Natural killer cell (primary cell): ENCODE data around the gene CABP1. TPM values are rescaled to one million over a fixed set of nuclear protein-coding genes. Genes with fewer than 3 reads are reported as not detected.
"Not testable (repeated sequence)": the region's sequence is repeated elsewhere in the genome, so short reads cannot be mapped to it uniquely, and the experiment has no call there.

ENCODE experiments used
- ATAC-seq, 3 donors: fragments of 150-1000 bp in 2 of 3; fragments of 200-7000 bp in 1 of 3; cut with Tn5 transposase; 1 replicate in 1 of 3; 2 replicates in 2 of 3; pipeline ENCODE4 v1.10.0; 2021; ENCODE audit warnings: mild to moderate bottlenecking in 2 of 3, moderate library complexity in 2 of 3
- DNase-seq, 2 donors: peaks; one replicate each; pipeline versions ENCODE4 v3.0.0 to v3.0.0-alpha.2; 2013 to 2021; ENCODE audit warnings: mixed read lengths in 1 of 2
- H3K27ac ChIP-seq: one replicate; pipeline ENCODE4 v1.5.1; 2013; ENCODE audit warnings: mild to moderate bottlenecking, low read length
- H3K27me3 ChIP-seq: one replicate; pipeline ENCODE4 v1.6.1; 2013; ENCODE audit warnings: low read length; ENCODE audit not compliant: control insufficient read depth, insufficient read depth
- H3K36me3 ChIP-seq: one replicate; pipeline ENCODE4 v1.6.1; 2013; ENCODE audit warnings: low read length; ENCODE audit not compliant: control insufficient read depth, insufficient read depth
- H3K4me1 ChIP-seq: one replicate; pipeline ENCODE4 v1.6.1; 2013; ENCODE audit warnings: low read length; ENCODE audit not compliant: control insufficient read depth, insufficient read depth
- H3K4me3 ChIP-seq: one replicate; pipeline ENCODE4 v1.5.1; 2013; ENCODE audit warnings: low read length
- H3K9me3 ChIP-seq: one replicate; pipeline ENCODE4 v1.6.1; 2013; ENCODE audit warnings: low read length; ENCODE audit not compliant: control insufficient read depth, insufficient read depth
- H3K27ac Mint-ChIP-seq, 2 donors: one replicate each; pipeline ENCODE4 v1.8.0; 2022; ENCODE audit warnings: mild to moderate bottlenecking in 2 of 2, mixed read lengths in 2 of 2, moderate library complexity in 1 of 2
- H3K27me3 Mint-ChIP-seq, 2 donors: one replicate each; pipeline ENCODE4 v1.8.0; 2022; ENCODE audit warnings: low read depth in 2 of 2, mixed read lengths in 2 of 2
- H3K36me3 Mint-ChIP-seq: one replicate; pipeline ENCODE4 v1.8.0; 2022; ENCODE audit warnings: mixed read lengths
- H3K4me1 Mint-ChIP-seq, 2 donors: one replicate each; pipeline ENCODE4 v1.8.0; 2022; ENCODE audit warnings: mixed read lengths in 2 of 2
- H3K4me3 Mint-ChIP-seq: one replicate; pipeline ENCODE4 v1.8.0; 2022; ENCODE audit warnings: mild to moderate bottlenecking, moderate library complexity, mixed read lengths
- H3K9me3 Mint-ChIP-seq, 2 donors: one replicate each; pipeline ENCODE4 v1.8.0; 2022; ENCODE audit warnings: mixed read lengths in 2 of 2
- WGBS: methylation state at CpG from one replicate; pipeline ENCODE4 v1.1.7; 2013; ENCODE audit warnings: missing lambda C conversion rate; ENCODE audit not compliant: insufficient coverage; 5-methylcytosine and 5-hydroxymethylcytosine counted together
- intact Hi-C: fragments of 100-400 bp; cut with micrococcal nuclease; formaldehyde crosslinking; loops from one replicate; pipeline ENCODE4 v1.14.2; 2022
- total RNA-seq, 4 donors: library from RNA; stranded (reverse); fragments of 120-200 nt in 1 of 4; gene quantifications; one replicate each; pipeline versions ENCODE4 v1.2.3 to v1.2.4, GENCODE V29; 2013 to 2022
- TF ChIP-seq, protein P1 (sequence below): fragments of 200-600 bp; IDR thresholded peaks from one replicate; pipeline ENCODE4 v1.8.0; 2022; ENCODE audit warnings: antibody characterized with exemption

Gene CABP1
- total RNA-seq, 3 donors from 2014 or later (not counting 1 experiment from before 2014, with no cell fraction given), result not detected

DNA sequence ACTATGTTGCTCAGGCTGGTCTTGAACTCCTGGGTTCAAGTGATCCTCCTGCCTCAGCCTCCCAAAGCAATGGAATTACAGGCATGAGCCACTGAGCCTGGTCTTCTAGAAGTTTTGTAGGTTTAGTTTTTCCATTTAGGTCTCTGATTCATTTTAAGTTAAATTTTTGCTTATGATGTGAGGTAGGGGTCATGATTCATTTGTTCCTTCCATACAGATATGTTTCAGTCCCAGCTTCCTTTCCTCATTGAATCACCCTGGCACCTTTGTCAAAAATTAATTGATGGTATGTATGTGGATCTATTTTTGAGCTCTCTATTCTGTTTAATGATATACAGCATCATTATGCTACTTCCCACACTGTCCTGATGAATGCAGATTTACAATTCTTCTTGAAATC, 25.6 kb upstream of the CABP1 start:
- Mint-ChIP-seq H3K27me3 (peaks cover 21 to 45% of the 10 kb centered on the region in 2 donors), H3K4me1 (no peaks in the 10 kb centered on the region), H3K27ac (no peak overlapping the region), H3K36me3 (no peaks in the 10 kb centered on the region), H3K9me3 (no peaks in the 10 kb centered on the region), H3K4me3 (no peak overlapping the region)
- no peaks in the 10 kb centered on the region for H3K9me3 ChIP-seq
- H3K4me3 ChIP-seq, result no peak overlapping the region
- H3K27me3 ChIP-seq, result no peaks in the 10 kb centered on the region
- no peaks in the 10 kb centered on the region for H3K4me1 ChIP-seq
- ATAC-seq, result no peak
- no peak overlapping the region for H3K27ac ChIP-seq
- intact Hi-C loops, result no loop called here
- DNase-seq, result no peak
- H3K36me3 ChIP-seq, result no peaks in the 10 kb centered on the region
- TF ChIP-seq, protein P1, sequence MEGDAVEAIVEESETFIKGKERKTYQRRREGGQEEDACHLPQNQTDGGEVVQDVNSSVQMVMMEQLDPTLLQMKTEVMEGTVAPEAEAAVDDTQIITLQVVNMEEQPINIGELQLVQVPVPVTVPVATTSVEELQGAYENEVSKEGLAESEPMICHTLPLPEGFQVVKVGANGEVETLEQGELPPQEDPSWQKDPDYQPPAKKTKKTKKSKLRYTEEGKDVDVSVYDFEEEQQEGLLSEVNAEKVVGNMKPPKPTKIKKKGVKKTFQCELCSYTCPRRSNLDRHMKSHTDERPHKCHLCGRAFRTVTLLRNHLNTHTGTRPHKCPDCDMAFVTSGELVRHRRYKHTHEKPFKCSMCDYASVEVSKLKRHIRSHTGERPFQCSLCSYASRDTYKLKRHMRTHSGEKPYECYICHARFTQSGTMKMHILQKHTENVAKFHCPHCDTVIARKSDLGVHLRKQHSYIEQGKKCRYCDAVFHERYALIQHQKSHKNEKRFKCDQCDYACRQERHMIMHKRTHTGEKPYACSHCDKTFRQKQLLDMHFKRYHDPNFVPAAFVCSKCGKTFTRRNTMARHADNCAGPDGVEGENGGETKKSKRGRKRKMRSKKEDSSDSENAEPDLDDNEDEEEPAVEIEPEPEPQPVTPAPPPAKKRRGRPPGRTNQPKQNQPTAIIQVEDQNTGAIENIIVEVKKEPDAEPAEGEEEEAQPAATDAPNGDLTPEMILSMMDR, result no peak

GRCh38 chr12:120617193-120617592, 23.2 kb upstream of the CABP1 start:
- H3K9me3 ChIP-seq, intact Hi-C loops, H3K4me3 Mint-ChIP-seq, ATAC-seq, H3K27ac Mint-ChIP-seq, H3K27me3 ChIP-seq, H3K36me3 Mint-ChIP-seq, H3K4me3 ChIP-seq, H3K27ac ChIP-seq, H3K4me1 Mint-ChIP-seq, H3K4me1 ChIP-seq, H3K9me3 Mint-ChIP-seq, H3K36me3 ChIP-seq, DNase-seq: not testable (repeated sequence)
- H3K27me3 Mint-ChIP-seq, result peaks cover 28 to 53% of the 10 kb centered on the region in 2 donors
- 91% methylated on average over 3 of the region's 3 CpGs for WGBS

DNA sequence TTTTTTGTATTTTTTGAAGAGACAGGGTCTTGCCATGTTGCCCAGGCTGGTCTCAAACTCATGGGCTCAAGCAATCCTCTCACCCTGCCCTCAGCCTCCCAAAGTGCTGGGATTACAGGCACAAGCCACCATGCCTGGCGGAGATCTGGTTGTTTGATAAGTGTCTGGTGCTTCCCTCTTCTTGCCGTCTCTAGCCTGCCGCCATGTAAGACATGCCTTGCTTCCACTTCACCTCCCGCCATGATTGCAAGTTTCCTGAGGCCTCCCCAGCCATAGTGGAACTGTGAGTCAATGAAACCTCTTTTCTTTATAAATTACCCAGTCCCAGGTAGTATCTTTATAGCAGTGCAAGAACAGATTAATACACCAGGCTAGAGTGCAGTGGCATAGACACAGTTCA, 22.7 kb upstream of the CABP1 start:
- H3K4me3 Mint-ChIP-seq, H3K9me3 ChIP-seq, DNase-seq, H3K4me1 ChIP-seq, H3K27ac Mint-ChIP-seq, H3K27me3 ChIP-seq, H3K27ac ChIP-seq, H3K36me3 ChIP-seq, H3K4me1 Mint-ChIP-seq, H3K4me3 ChIP-seq, H3K9me3 Mint-ChIP-seq, ATAC-seq, intact Hi-C loops, H3K36me3 Mint-ChIP-seq: not testable (repeated sequence)
- WGBS, result 94% methylated on average over 3 of the region's 4 CpGs
- H3K27me3 Mint-ChIP-seq, result peaks cover 28 to 50% of the 10 kb centered on the region in 2 donors

GRCh38 chr12:120618954-120619615, 21.3 kb upstream of the CABP1 start:
- Mint-ChIP-seq H3K4me1 (no peaks in the 10 kb centered on the region), H3K27me3 (peaks cover 33 to 38% of the 10 kb centered on the region in 2 donors), H3K4me3 (no peak overlapping the region), H3K9me3 (no peaks in the 10 kb centered on the region), H3K27ac (no peak overlapping the region), H3K36me3 (no peaks in the 10 kb centered on the region)
- 43% methylated on average over 7 of the region's 8 CpGs for WGBS
- no peaks in the 10 kb centered on the region for H3K4me1 ChIP-seq
- H3K27ac ChIP-seq, result no peak overlapping the region
- no peak overlapping the region for H3K4me3 ChIP-seq
- H3K27me3 ChIP-seq, result no peaks in the 10 kb centered on the region
- DNase-seq, result no peak
- intact Hi-C loops, result no loop called here
- H3K9me3 ChIP-seq, result no peaks in the 10 kb centered on the region
- H3K36me3 ChIP-seq, result no peaks in the 10 kb centered on the region
- no peak for ATAC-seq
- TF ChIP-seq, protein P1, result no peak
